ENCODE data around the gene PHACTR3. TPM values are rescaled to one million over a fixed set of nuclear protein-coding genes. Genes with fewer than 3 reads are reported as not detected.
"Not testable (repeated sequence)": the region's sequence is repeated elsewhere in the genome, so short reads cannot be mapped to it uniquely, and the experiment has no call there.

PHACTR3 gene
- total RNA-seq, 2 experiments from 2014 or later = not detected

GRCh38 chr20:59836767-59837166 is 232.4 kb downstream of the PHACTR3 start:
- Mint-ChIP-seq H3K27me3 (peaks cover 18% of the 10 kb centered on the region), H3K9me3 (no peaks in the 10 kb centered on the region), H3K4me1 (no peaks in the 10 kb centered on the region), H3K27ac (no peak overlapping the region), H3K36me3 (ENCODE audit: low read depth) (no peaks in the 10 kb centered on the region), H3K4me3 (no peak overlapping the region)
- POLR2A ChIA-PET = no interaction called here
- CTCF ChIA-PET = no interaction called here
- no peak for DNase-seq

DNA sequence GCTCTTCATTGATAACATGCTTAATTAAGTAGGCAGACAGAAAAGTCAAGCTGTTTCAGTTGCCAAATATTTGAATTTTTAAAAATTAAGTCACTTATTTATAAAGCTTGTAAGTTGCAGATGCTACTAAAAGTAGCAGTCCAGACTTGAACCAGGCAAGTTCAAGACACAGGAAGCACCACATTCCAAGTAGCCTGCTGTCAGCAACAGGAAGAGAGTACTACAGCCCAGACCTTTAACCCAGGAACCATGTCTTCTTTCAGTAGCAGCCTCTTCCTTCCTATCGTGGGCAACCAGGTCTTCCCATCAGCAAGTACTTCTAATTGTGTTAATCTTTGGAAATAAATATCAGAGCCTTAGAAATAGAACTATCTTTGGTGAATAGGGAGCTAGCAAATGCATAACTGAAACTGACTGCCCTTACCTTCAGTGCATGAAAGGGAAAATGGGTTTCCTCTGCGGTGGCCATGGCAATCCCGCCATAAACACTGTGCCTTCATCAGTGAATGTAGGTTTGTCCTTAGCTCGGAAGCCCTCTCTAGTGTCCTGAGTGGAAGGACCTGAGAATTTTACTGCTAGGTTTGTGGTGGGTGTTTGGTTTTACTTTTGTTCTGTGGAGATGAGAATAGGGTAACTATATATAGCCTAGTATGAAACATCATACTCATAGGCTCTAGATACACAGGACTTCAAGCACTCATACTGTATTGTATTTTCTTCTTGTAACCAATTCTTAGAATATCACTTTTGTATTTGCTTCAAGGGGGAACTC is 233.5 kb downstream of the PHACTR3 start:
- POLR2A ChIA-PET = no interaction called here
- Mint-ChIP-seq H3K4me1 (no peaks in the 10 kb centered on the region), H3K36me3 (ENCODE audit: low read depth) (no peaks in the 10 kb centered on the region), H3K27ac (no peak overlapping the region), H3K27me3 (peaks cover 20% of the 10 kb centered on the region), H3K4me3 (no peak overlapping the region), H3K9me3 (no peaks in the 10 kb centered on the region)
- no peak for DNase-seq
- CTCF ChIA-PET = no interaction called here

GRCh38 chr20:59839400-59839799 is 235.1 kb downstream of the PHACTR3 start:
- H3K27ac Mint-ChIP-seq = no peak overlapping the region
- H3K27me3 Mint-ChIP-seq = peaks cover 26% of the 10 kb centered on the region
- no peaks in the 10 kb centered on the region for H3K9me3 Mint-ChIP-seq
- no peak overlapping the region for H3K4me3 Mint-ChIP-seq
- no peaks in the 10 kb centered on the region for H3K4me1 Mint-ChIP-seq
- no peak for DNase-seq
- ChIA-PET POLR2A (no interaction called here), CTCF (interaction anchor here (0.6 to 0.9 kb wide), 3 partner anchors 14 to 20 kb away, joined by 3 read pairs; no protein-coding TSS in a partner anchor)
- H3K36me3 Mint-ChIP-seq (ENCODE audit: low read depth) = no peaks in the 10 kb centered on the region

GRCh38 chr20:59845472-59845871 is 241.1 kb downstream of the PHACTR3 start:
- peaks cover 12% of the 10 kb centered on the region for H3K27me3 Mint-ChIP-seq
- no peaks in the 10 kb centered on the region for H3K36me3 Mint-ChIP-seq (ENCODE audit: low read depth)
- no peaks in the 10 kb centered on the region for H3K4me1 Mint-ChIP-seq
- H3K27ac Mint-ChIP-seq = no peak overlapping the region
- DNase-seq = no peak
- ChIA-PET POLR2A (no interaction called here), CTCF (no interaction called here)
- no peak overlapping the region for H3K4me3 Mint-ChIP-seq
- H3K9me3 Mint-ChIP-seq = no peaks in the 10 kb centered on the region

DNA sequence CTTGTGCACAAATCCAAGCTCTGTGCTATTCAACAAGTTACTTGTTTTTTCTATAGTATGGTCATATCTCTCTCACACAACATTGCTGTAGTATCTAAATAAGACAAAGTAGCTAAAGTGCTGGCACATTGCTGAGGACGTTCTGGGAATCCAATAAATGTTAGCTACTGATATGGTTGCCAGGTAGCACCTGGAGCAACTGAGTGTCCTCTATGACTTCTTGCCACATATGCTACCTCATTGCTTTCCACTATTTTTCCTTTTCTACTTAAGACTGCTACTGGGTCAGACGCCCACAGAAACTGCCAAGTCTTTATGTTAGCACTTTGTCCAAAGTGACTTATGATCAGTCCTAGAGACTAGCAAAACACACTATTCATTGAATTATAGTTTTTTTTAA is 243.8 kb downstream of the PHACTR3 start:
- Mint-ChIP-seq H3K27me3 (peaks cover 6% of the 10 kb centered on the region), H3K4me1 (no peaks in the 10 kb centered on the region), H3K9me3 (no peaks in the 10 kb centered on the region), H3K4me3 (no peak overlapping the region), H3K36me3 (ENCODE audit: low read depth) (no peaks in the 10 kb centered on the region), H3K27ac (no peak overlapping the region)
- ChIA-PET CTCF (no interaction called here), POLR2A (no interaction called here)
- no peak for DNase-seq

DNA sequence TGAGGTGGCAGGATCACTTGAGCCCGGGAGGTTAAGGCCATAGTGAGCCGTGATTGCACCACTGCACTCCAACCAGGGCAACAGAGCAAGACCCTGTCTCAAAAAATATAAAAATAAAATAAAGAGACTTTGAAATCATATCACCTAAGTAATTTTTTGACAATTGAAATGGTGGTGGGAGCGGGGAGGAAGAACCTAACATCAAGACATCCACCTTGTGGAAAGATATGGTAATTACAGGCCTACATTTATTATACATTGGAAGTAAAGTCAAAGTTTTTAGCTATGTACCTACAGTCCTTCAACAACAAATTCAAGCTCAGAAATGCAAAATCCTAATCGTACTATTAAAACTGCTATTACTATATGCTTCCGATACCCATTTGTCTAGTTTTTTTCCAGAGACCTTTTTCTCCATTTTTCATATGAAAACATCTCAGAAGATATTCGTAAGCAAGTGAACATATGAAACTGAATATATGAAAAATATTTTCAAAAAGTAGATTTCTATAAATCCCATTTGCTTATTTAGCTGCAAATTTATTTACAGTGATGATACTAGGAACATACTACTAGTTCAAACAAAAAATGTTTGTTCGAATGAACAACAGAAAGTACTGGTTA is 245.8 kb downstream of the PHACTR3 start:
- H3K4me1 Mint-ChIP-seq = no peaks in the 10 kb centered on the region
- H3K9me3 Mint-ChIP-seq = no peaks in the 10 kb centered on the region
- no peaks in the 10 kb centered on the region for H3K36me3 Mint-ChIP-seq (ENCODE audit: low read depth)
- ChIA-PET CTCF (no interaction called here), POLR2A (no interaction called here)
- no peak for DNase-seq
- no peak overlapping the region for H3K4me3 Mint-ChIP-seq
- no peak overlapping the region for H3K27ac Mint-ChIP-seq
- H3K27me3 Mint-ChIP-seq = peaks cover 2% of the 10 kb centered on the region

- DNase-seq; H3K27me3 Mint-ChIP-seq; CTCF ChIA-PET; H3K4me1 Mint-ChIP-seq; H3K27ac Mint-ChIP-seq; POLR2A ChIA-PET; H3K4me3 Mint-ChIP-seq; H3K36me3 Mint-ChIP-seq (ENCODE audit: low read depth); H3K9me3 Mint-ChIP-seq: not testable (repeated sequence)
These were observed 252.2 kb downstream of the PHACTR3 start for GRCh38 chr20:59856526-59856925.

DNA sequence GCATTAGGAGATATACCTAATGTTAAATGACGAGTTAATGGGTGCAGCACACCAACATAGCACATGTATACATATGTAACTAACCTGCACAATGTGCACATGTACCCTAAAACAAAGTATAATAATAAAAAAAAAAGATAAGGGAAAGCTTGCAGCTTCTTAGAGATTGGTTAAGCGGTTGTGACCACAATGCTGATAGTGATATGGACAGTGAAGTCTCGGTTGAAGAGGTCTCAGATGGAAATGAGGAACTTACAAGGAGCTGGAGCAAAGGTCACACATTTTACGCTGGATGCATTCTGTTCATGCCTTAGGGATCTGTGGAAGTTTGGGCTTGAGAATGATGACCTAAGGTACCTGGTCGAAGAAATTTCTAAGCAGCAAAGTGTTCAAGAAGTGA is 252.6 kb downstream of the PHACTR3 start:
- H3K4me3 Mint-ChIP-seq; H3K27ac Mint-ChIP-seq; H3K4me1 Mint-ChIP-seq; H3K9me3 Mint-ChIP-seq; H3K36me3 Mint-ChIP-seq (ENCODE audit: low read depth); POLR2A ChIA-PET; DNase-seq; CTCF ChIA-PET; H3K27me3 Mint-ChIP-seq: not testable (repeated sequence)

DNA sequence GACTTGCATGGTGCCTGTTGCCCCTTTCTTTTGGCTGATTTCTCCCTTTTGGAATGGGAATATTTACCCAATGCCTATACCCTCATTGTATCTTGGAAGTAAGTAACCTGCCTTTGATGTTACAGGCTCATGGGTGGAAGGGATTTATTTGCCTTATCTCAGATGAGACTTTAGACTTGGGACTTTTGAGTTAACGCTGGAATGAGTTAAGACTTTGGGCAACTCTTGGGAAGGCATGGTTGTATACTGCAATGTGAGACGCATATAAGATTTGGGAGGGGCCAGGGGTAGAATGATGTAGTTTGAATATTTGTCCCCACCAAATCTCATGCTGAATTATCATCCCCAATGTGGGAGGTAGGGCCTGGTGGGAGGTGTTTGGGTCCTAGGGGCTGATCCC is 253.6 kb downstream of the PHACTR3 start:
- no peaks in the 10 kb centered on the region for H3K27me3 Mint-ChIP-seq
- POLR2A ChIA-PET = no interaction called here

DNA sequence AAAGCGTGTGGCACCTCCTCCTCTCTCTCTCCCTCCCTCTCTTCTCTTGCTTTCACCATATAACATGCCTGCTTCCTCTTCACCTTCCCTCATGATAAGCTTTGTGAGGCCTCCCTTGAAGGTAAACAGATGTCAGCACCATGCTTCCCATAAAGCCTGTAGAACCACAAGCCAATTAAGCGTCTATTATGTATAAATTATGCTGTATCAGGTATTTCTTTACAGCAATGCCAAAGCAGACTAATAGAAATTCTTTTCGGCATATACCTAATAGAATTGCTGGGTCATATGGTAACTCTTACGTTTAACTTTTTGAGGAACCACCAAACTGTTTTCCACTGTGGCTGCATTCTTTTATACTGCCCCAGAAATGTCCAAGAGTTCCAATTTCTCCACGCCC is 254.1 kb downstream of the PHACTR3 start:
- CTCF ChIA-PET = no interaction called here
- H3K36me3 Mint-ChIP-seq (ENCODE audit: low read depth) = no peaks in the 10 kb centered on the region
- no peaks in the 10 kb centered on the region for H3K9me3 Mint-ChIP-seq
- POLR2A ChIA-PET = no interaction called here
- no peak overlapping the region for H3K27ac Mint-ChIP-seq
- H3K27me3 Mint-ChIP-seq = no peaks in the 10 kb centered on the region
- no peak for DNase-seq
- no peak overlapping the region for H3K4me3 Mint-ChIP-seq
- H3K4me1 Mint-ChIP-seq = no peaks in the 10 kb centered on the region

More for the DNA sequence above, 253.6 kb downstream of the PHACTR3 start:
- Mint-ChIP-seq H3K9me3 (no peaks in the 10 kb centered on the region), H3K4me3 (no peak overlapping the region), H3K27ac (no peak overlapping the region), H3K36me3 (ENCODE audit: low read depth) (no peaks in the 10 kb centered on the region), H3K4me1 (no peaks in the 10 kb centered on the region)
- no peak for DNase-seq
- CTCF ChIA-PET = no interaction called here

GRCh38 chr20:59861401-59861800 is 257.1 kb downstream of the PHACTR3 start:
- H3K4me1 Mint-ChIP-seq = no peaks in the 10 kb centered on the region
- ChIA-PET POLR2A (no interaction called here), CTCF (no interaction called here)
- no peak for DNase-seq
- H3K27ac Mint-ChIP-seq = no peak overlapping the region
- no peak overlapping the region for H3K4me3 Mint-ChIP-seq
- H3K9me3 Mint-ChIP-seq = no peaks in the 10 kb centered on the region
- peaks cover 2% of the 10 kb centered on the region for H3K27me3 Mint-ChIP-seq
- no peaks in the 10 kb centered on the region for H3K36me3 Mint-ChIP-seq (ENCODE audit: low read depth)

GRCh38 chr20:59863058-59863457 is 258.7 kb downstream of the PHACTR3 start:
- DNase-seq = no peak
- H3K9me3 Mint-ChIP-seq = no peaks in the 10 kb centered on the region
- H3K4me1 Mint-ChIP-seq = no peaks in the 10 kb centered on the region
- CTCF ChIA-PET = no interaction called here
- no peak overlapping the region for H3K4me3 Mint-ChIP-seq
- H3K27me3 Mint-ChIP-seq = peaks cover 5% of the 10 kb centered on the region
- POLR2A ChIA-PET = no interaction called here
- H3K36me3 Mint-ChIP-seq (ENCODE audit: low read depth) = no peaks in the 10 kb centered on the region
- H3K27ac Mint-ChIP-seq = no peak overlapping the region

GRCh38 chr20:59864726-59865125 is 260.4 kb downstream of the PHACTR3 start:
- Mint-ChIP-seq H3K27me3 (peaks cover 5% of the 10 kb centered on the region), H3K4me3 (no peak overlapping the region), H3K9me3 (no peaks in the 10 kb centered on the region), H3K27ac (no peak overlapping the region), H3K4me1 (no peaks in the 10 kb centered on the region), H3K36me3 (ENCODE audit: low read depth) (no peaks in the 10 kb centered on the region)
- no peak for DNase-seq
- ChIA-PET CTCF (no interaction called here), POLR2A (no interaction called here)

- Mint-ChIP-seq H3K4me1 (no peaks in the 10 kb centered on the region), H3K4me3 (no peak overlapping the region), H3K36me3 (ENCODE audit: low read depth) (no peaks in the 10 kb centered on the region), H3K9me3 (no peaks in the 10 kb centered on the region), H3K27me3 (peaks cover 5% of the 10 kb centered on the region), H3K27ac (no peak overlapping the region)
- CTCF ChIA-PET = interaction anchor here (1.0 kb wide), 1 partner anchor 67 kb away, joined by 3 read pairs; the partner anchor contains the start of gene SYCP2
- POLR2A ChIA-PET = no interaction called here
- no peak for DNase-seq
These were observed 262.0 kb downstream of the PHACTR3 start for GRCh38 chr20:59866338-59866737.

All from activated CD4-positive, alpha-beta T cell treated with anti-CD3 and anti-CD28 coated beads, Interleukin-2, amount 10 ng/mL, durations not matched to agents 7 days and 5 days (primary cell).